HepG2 (cell line): ENCODE data around the gene MYLK2. TPM values are rescaled to one million over a fixed set of nuclear protein-coding genes. Genes with fewer than 3 reads are reported as not detected.

Source experiments
- ATAC-seq: fragments of 200-7000 bp; cut with Tn5 transposase; 3 replicates; pipeline ENCODE4 v1.9.1; 2020; ENCODE audit warnings: mild to moderate bottlenecking, moderate library complexity
- BruUV-seq: library from RNA; stranded (reverse); fragments of 400-500 nt; replicated peaks from 2 replicates; lab custom pipeline; 2021; lab: Mats Ljungman, UMichigan
- CTCF ChIA-PET: fragments of 300-600 bp; formaldehyde crosslinking; extraction: SDS; loops from one replicate; lab custom pipeline; 2021; ENCODE audit warnings: low total read pairs, inconsistent platforms, low intra/inter-chr PET ratio; lab: Yijun Ruan, JAX
- POLR2A ChIA-PET: fragments of 350-600 bp; sonication (Branson Sonifier 250); formaldehyde crosslinking; loops from one replicate; lab custom pipeline; 2020; ENCODE audit warnings: antibody characterized with exemption, inconsistent platforms; lab: Yijun Ruan, JAX
- DNase-seq: peaks from one replicate; pipeline ENCODE4 v3.0.0-alpha.2; 2015; ENCODE audit warnings: low spot score
- FAIRE-seq: peaks from 3 replicates; lab custom pipeline; 2011; peaks lifted over from hg19 to GRCh38; lab: Jason Lieb, UNC
- H2AFZ ChIP-seq: one replicate; pipeline ENCODE4 v1.6.1; 2011; ENCODE audit warnings: low read length, inconsistent platforms
- H3K27ac ChIP-seq: fragments of 300-600 bp; 3 replicates; pipeline ENCODE4 v1.8.0; 2011; ENCODE audit warnings: mixed run types, mild to moderate bottlenecking, mixed read lengths, low read length, inconsistent platforms; ENCODE audit not compliant: insufficient read depth; ENCODE audit errors: extremely low read length
- H3K27me3 ChIP-seq, 2 experiments: fragments of 200-600 bp in 1 of 2; 2 replicates in 1 of 2; 3 replicates in 1 of 2; pipeline versions ENCODE4 v1.6.0 to v1.8.0; 2011; ENCODE audit warnings: low read length in 2 of 2, mild to moderate bottlenecking in 2 of 2, moderate library complexity in 2 of 2, inconsistent platforms in 1 of 2; ENCODE audit not compliant: insufficient read depth in 2 of 2, control insufficient read depth in 1 of 2
- H3K36me3 ChIP-seq, 2 experiments: fragments of 200-600 bp in 1 of 2; replicated peaks in 1 of 2; 2 replicates in 1 of 2; 3 replicates in 1 of 2; pipeline versions ENCODE4 v1.5.1 to v1.8.0; 2011; ENCODE audit warnings: low read length in 2 of 2, inconsistent platforms in 1 of 2; ENCODE audit not compliant: insufficient read depth in 2 of 2, control insufficient read depth in 1 of 2
- H3K4me1 ChIP-seq: 2 replicates; pipeline ENCODE4 v1.5.1; 2012; ENCODE audit warnings: low read length, inconsistent platforms; ENCODE audit not compliant: insufficient read depth
- H3K4me2 ChIP-seq: 2 replicates; pipeline ENCODE4 v1.6.0; 2011; ENCODE audit warnings: low read depth, low read length, inconsistent platforms
- H3K4me3 ChIP-seq, 3 experiments: fragments of 200-600 bp in 1 of 3; sonication (generic), shearing (Covaris generic) in 1 of 3; replicated peaks in 1 of 3; 2 replicates each; pipeline ENCODE4 v1.5.1; 2011 to 2016; ENCODE audit warnings: low read length in 3 of 3, inconsistent platforms in 2 of 3, low read depth in 2 of 3, mild to moderate bottlenecking in 2 of 3, control low read depth in 1 of 3, mixed read lengths in 1 of 3; ENCODE audit not compliant: insufficient read depth in 1 of 3
- H3K79me2 ChIP-seq: one replicate; pipeline ENCODE4 v1.6.1; 2011; ENCODE audit warnings: low read length, inconsistent platforms; ENCODE audit not compliant: insufficient read depth
- H3K9ac ChIP-seq: 2 replicates; pipeline ENCODE4 v1.6.0; 2011; ENCODE audit warnings: mild to moderate bottlenecking, low read depth, low read length, inconsistent platforms; ENCODE audit not compliant: insufficient read depth
- H3K9me3 ChIP-seq: 2 replicates; pipeline ENCODE4 v1.5.1; 2012; ENCODE audit warnings: mild to moderate bottlenecking, low read length
- H4K20me1 ChIP-seq: 2 replicates; pipeline ENCODE4 v1.6.0; 2011; ENCODE audit warnings: inconsistent platforms, mild to moderate bottlenecking, low read length, moderate library complexity; ENCODE audit not compliant: insufficient read depth
- BHLHE40 ChIP-seq: IDR thresholded peaks from 2 replicates; pipeline ENCODE4 v1.6.1; 2011; ENCODE audit warnings: low read length, improper control_type of control experiment
- MAFK ChIP-seq, 2 experiments: IDR thresholded peaks in 1 of 2; conservative IDR thresholded peaks in 1 of 2; 2 replicates each; pipeline ENCODE4 v1.6.1; 2011; ENCODE audit warnings: improper control_type of control experiment in 2 of 2, low read length in 2 of 2
- PHF8 ChIP-seq: sonication (generic); formaldehyde crosslinking; IDR thresholded peaks from 2 replicates; pipeline ENCODE4 v1.5.0; 2020; ENCODE audit warnings: missing genetic modification reagents
- RBM22 ChIP-seq: fragments of 200-400 bp; formaldehyde crosslinking; optimal IDR thresholded peaks from 2 replicates; pipeline ENCODE3; 2017; ENCODE audit warnings: mild to moderate bottlenecking, low read length, moderate library complexity
- WGBS: methylation state at CpG from one replicate; pipeline ENCODE4 v1.1.6; 2017; ENCODE audit warnings: low lambda C conversion rate; 5-methylcytosine and 5-hydroxymethylcytosine counted together
- in situ Hi-C: cut with HindIII; loops from 2 replicates; pipeline ENCODE4 v1.10.0; 2017; ENCODE audit warnings: low pct_unique_long_range_greater_than_20kb; ENCODE audit not compliant: extremely low pct_ligation_motif_present
- intact Hi-C: fragments of 100-400 bp; cut with micrococcal nuclease; formaldehyde crosslinking; loops from one replicate; pipeline ENCODE4 v1.10.0; 2022; ENCODE audit not compliant: unreplicated experiment
- polyA plus RNA-seq, 8 experiments: library from polyadenylated mRNA; depleted of rRNA in 3 of 8; stranded (reverse) in 7 of 8; unstranded in 1 of 8; fragments of >200 nt; fragmentation: Illumina TruSeq in 4 of 8; extraction: Trizol in 4 of 8; gene quantifications; 2 replicates each; pipeline versions ENCODE4 v1.2.1 to v1.2.3, GENCODE V29; 2011 to 2016; ENCODE audit warnings: low read depth in 4 of 8, missing spikeins in 1 of 8, mixed read lengths in 1 of 8; ENCODE audit not compliant: insufficient read depth in 1 of 8
- total RNA-seq, 5 experiments: library from RNA; depleted of rRNA; stranded (reverse); fragments of >200 nt; fragmentation: Illumina TruSeq; extraction: Trizol; gene quantifications; 2 replicates each; pipeline ENCODE4 v1.2.3, GENCODE V29; 2016; ENCODE audit warnings: low read depth in 1 of 5
- TF ChIP-seq, protein P1 (sequence below): sonication (generic); formaldehyde crosslinking; IDR thresholded peaks from 2 replicates; pipeline ENCODE4 v1.4.0; 2020; ENCODE audit warnings: missing genetic modification reagents, borderline replicate concordance
- TF ChIP-seq, protein P2 (sequence below): sonication (generic); formaldehyde crosslinking; IDR thresholded peaks from 2 replicates; pipeline ENCODE4 v1.5.0; 2020; ENCODE audit warnings: missing genetic modification reagents
- TF ChIP-seq, protein P3 (sequence below): sonication (generic); formaldehyde crosslinking; IDR thresholded peaks from 2 replicates; pipeline ENCODE4 v1.4.0; 2020; ENCODE audit warnings: mild to moderate bottlenecking, low read depth, missing genetic modification reagents
- TF ChIP-seq, protein P4 (sequence below): sonication (generic); formaldehyde crosslinking; IDR thresholded peaks from 2 replicates; pipeline ENCODE4 v1.4.0; 2020; ENCODE audit warnings: missing genetic modification reagents

MYLK2 gene
- total and polyA plus RNA-seq, 2 of the 13 experiments (the other 11 are each of a cell fraction or from before 2014, with no cell fraction given): 0.27 TPM; not detected in 1

DNA sequence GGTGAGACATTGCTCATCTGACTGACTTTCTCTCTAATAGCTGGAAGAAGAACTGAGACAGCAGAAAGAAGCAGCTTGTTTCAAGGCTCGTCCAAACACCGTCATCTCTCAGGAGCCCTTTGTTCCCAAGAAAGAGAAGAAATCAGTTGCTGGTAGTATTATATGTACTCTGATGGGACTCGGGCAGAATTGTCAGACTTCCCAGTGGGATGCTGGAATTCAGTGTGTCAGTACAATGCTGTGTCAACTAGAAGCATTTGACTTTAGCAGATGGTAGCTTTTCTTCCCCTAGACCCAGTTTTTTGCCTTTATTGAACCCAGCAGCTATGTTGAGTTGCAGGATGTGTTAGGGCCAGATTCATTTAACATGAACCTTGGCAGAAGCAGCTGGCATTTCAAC lies 21.8 kb upstream of the MYLK2 start (continued):
- TF ChIP-seq, protein P1, sequence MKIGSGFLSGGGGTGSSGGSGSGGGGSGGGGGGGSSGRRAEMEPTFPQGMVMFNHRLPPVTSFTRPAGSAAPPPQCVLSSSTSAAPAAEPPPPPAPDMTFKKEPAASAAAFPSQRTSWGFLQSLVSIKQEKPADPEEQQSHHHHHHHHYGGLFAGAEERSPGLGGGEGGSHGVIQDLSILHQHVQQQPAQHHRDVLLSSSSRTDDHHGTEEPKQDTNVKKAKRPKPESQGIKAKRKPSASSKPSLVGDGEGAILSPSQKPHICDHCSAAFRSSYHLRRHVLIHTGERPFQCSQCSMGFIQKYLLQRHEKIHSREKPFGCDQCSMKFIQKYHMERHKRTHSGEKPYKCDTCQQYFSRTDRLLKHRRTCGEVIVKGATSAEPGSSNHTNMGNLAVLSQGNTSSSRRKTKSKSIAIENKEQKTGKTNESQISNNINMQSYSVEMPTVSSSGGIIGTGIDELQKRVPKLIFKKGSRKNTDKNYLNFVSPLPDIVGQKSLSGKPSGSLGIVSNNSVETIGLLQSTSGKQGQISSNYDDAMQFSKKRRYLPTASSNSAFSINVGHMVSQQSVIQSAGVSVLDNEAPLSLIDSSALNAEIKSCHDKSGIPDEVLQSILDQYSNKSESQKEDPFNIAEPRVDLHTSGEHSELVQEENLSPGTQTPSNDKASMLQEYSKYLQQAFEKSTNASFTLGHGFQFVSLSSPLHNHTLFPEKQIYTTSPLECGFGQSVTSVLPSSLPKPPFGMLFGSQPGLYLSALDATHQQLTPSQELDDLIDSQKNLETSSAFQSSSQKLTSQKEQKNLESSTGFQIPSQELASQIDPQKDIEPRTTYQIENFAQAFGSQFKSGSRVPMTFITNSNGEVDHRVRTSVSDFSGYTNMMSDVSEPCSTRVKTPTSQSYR (CRISPR knock-in tag): no peak
- TF ChIP-seq, protein P2, sequence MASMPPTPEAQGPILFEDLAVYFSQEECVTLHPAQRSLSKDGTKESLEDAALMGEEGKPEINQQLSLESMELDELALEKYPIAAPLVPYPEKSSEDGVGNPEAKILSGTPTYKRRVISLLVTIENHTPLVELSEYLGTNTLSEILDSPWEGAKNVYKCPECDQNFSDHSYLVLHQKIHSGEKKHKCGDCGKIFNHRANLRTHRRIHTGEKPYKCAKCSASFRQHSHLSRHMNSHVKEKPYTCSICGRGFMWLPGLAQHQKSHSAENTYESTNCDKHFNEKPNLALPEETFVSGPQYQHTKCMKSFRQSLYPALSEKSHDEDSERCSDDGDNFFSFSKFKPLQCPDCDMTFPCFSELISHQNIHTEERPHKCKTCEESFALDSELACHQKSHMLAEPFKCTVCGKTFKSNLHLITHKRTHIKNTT (CRISPR knock-in tag): no peak
- TF ChIP-seq BHLHE40 (no peak), PHF8 (CRISPR knock-in tag) (no peak)

DNA sequence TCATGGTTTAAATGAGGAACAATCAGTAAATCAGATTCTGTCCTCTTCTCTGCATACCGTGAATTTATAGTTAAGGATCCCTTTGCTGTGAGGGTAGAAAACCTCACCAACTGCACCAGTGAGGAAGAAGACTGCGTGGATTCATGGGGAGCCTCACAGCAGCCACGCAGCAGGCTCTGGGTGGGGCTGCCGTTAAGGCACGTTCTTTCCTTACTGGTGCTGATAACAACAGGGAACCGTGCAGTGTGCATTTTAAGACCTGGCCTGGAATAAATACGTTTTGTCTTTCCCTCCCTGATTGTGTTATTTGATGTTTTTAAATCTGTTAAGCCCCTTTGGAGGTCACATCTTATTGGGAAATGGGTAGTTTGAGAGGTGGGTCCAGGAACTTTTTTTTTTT lies 17.6 kb upstream of the MYLK2 start:
- Histone ChIP-seq H3K36me3 (peaks cover 30 to 69% of the 10 kb centered on the region in 2 experiments), H3K79me2 (no peaks in the 10 kb centered on the region), H4K20me1 (no peaks in the 10 kb centered on the region), H3K27me3 (no peaks in the 10 kb centered on the region), H3K4me1 (no peaks in the 10 kb centered on the region), H3K4me3 (no peak overlapping the region), H3K4me2 (no peak overlapping the region), H3K9ac (no peak overlapping the region), H2AFZ (no peak overlapping the region), H3K9me3 (no peaks in the 10 kb centered on the region), H3K27ac (no peak overlapping the region)
- DNase-seq (no peak), FAIRE-seq (no peak), ATAC-seq (no peak)
- TF ChIP-seq MAFK (conservative IDR thresholded peaks at IDR 0.05 in 1 of 2, IDR thresholded peaks at IDR 0.05 in 1 of 2; ENCODE audit: low read length in 2 of 2): no peak
- TF ChIP-seq, protein P3, sequence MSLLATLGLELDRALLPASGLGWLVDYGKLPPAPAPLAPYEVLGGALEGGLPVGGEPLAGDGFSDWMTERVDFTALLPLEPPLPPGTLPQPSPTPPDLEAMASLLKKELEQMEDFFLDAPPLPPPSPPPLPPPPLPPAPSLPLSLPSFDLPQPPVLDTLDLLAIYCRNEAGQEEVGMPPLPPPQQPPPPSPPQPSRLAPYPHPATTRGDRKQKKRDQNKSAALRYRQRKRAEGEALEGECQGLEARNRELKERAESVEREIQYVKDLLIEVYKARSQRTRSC (CRISPR knock-in tag): no peak
- peak; percentile 29 for TF ChIP-seq RBM22
- TF ChIP-seq, protein P4, sequence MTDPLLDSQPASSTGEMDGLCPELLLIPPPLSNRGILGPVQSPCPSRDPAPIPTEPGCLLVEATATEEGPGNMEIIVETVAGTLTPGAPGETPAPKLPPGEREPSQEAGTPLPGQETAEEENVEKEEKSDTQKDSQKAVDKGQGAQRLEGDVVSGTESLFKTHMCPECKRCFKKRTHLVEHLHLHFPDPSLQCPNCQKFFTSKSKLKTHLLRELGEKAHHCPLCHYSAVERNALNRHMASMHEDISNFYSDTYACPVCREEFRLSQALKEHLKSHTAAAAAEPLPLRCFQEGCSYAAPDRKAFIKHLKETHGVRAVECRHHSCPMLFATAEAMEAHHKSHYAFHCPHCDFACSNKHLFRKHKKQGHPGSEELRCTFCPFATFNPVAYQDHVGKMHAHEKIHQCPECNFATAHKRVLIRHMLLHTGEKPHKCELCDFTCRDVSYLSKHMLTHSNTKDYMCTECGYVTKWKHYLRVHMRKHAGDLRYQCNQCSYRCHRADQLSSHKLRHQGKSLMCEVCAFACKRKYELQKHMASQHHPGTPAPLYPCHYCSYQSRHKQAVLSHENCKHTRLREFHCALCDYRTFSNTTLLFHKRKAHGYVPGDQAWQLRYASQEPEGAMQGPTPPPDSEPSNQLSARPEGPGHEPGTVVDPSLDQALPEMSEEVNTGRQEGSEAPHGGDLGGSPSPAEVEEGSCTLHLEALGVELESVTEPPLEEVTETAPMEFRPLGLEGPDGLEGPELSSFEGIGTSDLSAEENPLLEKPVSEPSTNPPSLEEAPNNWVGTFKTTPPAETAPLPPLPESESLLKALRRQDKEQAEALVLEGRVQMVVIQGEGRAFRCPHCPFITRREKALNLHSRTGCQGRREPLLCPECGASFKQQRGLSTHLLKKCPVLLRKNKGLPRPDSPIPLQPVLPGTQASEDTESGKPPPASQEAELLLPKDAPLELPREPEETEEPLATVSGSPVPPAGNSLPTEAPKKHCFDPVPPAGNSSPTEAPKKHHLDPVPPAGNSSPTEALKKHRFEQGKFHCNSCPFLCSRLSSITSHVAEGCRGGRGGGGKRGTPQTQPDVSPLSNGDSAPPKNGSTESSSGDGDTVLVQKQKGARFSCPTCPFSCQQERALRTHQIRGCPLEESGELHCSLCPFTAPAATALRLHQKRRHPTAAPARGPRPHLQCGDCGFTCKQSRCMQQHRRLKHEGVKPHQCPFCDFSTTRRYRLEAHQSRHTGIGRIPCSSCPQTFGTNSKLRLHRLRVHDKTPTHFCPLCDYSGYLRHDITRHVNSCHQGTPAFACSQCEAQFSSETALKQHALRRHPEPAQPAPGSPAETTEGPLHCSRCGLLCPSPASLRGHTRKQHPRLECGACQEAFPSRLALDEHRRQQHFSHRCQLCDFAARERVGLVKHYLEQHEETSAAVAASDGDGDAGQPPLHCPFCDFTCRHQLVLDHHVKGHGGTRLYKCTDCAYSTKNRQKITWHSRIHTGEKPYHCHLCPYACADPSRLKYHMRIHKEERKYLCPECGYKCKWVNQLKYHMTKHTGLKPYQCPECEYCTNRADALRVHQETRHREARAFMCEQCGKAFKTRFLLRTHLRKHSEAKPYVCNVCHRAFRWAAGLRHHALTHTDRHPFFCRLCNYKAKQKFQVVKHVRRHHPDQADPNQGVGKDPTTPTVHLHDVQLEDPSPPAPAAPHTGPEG (CRISPR knock-in tag): no peak
- intact Hi-C loops (no loop called here), in situ Hi-C loops (no loop called here)
- no TSS peak for BruUV-seq
- POLR2A ChIA-PET: no interaction called here
- CTCF ChIA-PET: no interaction called here
- 95% methylated on average over 7 of the region's 7 CpGs for WGBS
